LNCAP (cell line): ENCODE results near the gene MB.

Experiments
- TF ChIP-seq, protein P1 (sequence below): fragments of 450-650 bp; IDR thresholded peaks from 2 replicates; pipeline ENCODE4 v1.5.1; 2017; ENCODE audit warnings: mild to moderate bottlenecking

Gene MB

DNA sequence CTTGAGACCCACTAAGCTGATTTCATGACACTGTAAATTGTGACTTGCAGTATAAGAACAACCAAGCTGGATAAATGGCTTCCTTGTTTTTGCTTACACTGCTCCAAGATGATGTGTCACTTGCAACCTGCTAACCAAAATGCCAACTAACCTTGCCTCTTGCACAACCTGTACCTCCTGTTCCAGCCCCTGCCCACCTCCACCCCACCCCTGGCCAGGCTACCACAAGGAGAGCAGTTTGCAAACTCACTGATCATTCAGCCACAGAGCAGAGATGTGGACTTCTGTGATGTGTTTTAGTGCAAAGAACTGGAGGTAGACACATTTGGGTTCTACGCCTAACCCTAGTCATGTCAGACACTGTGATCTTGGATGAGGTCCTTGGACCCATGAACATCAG lies 26.9 kb upstream of the MB start:
- TF ChIP-seq, protein P1, sequence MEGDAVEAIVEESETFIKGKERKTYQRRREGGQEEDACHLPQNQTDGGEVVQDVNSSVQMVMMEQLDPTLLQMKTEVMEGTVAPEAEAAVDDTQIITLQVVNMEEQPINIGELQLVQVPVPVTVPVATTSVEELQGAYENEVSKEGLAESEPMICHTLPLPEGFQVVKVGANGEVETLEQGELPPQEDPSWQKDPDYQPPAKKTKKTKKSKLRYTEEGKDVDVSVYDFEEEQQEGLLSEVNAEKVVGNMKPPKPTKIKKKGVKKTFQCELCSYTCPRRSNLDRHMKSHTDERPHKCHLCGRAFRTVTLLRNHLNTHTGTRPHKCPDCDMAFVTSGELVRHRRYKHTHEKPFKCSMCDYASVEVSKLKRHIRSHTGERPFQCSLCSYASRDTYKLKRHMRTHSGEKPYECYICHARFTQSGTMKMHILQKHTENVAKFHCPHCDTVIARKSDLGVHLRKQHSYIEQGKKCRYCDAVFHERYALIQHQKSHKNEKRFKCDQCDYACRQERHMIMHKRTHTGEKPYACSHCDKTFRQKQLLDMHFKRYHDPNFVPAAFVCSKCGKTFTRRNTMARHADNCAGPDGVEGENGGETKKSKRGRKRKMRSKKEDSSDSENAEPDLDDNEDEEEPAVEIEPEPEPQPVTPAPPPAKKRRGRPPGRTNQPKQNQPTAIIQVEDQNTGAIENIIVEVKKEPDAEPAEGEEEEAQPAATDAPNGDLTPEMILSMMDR: no peak

DNA sequence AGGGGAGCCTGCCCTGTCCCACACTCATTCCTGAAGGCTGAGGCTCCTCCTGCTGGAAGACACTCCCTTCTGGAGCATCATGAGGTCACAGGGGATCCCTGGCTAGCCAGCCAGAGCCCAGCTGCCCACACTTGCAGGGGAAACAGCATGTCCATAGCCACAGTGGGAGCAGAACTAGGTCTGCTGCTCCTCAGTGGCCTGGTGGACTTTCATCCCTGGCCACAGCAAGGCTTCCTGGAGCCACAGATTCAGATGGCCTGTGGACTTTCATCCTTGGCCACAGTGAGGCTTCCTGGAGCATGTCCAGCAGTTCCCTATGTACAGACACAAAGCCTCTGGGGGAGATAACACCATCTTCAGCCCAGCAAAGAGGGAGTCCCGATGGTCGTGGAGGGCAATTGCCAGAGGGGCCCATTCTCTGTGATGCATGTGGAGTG lies 25.2 kb upstream of the MB start:
- TF ChIP-seq, protein P1: no peak

DNA sequence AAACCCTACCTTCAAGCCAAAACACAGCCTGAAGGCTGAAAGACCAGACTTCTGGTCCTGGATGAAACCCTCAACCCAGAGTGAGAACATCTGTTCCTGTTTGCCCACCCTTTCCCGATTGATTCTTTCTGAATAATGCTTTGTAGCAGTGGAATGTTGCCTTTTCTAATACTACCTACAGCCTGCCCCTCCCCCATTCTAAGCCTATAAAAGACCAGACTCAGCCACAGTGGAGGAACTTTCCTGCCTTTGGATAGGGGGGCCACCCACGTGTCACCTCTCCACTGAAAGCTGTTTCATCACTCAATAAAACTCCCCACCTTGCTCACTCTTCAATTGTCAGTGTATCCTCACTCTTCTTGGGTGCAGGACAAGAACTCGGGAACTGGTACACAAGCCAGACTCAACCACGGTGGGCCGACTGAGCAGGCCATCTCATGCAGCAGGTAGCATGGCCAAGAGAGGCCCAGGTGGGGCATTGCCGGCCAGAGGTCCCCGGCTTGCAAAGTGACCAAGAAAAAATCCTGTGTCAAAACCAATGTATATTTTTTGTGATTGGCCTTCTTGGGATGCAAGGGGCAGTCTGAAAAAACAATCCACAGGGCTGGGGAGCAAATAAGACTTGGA lies 24.5 kb upstream of the MB start:
- TF ChIP-seq, protein P1: no peak

DNA sequence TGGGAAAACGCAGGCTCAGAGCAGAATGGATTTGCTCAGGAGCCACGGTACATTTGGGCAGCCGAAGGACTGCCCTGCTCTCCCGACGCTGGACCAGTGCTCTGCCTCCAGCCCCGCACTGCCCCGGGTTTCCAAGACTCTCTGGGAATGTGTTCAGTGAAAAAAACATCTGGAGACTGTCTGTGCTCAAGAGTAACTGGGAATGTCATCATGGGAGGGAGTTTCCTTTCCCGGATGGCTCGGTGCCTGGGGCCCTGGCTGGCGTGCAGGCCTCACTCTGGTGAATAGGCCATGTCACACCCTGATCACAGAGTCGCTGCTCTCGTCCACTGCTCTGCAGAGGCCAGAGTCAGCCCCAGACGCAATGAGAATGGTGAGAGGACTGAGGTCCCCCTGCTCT lies 21.3 kb upstream of the MB start:
- TF ChIP-seq, protein P1: no peak

DNA sequence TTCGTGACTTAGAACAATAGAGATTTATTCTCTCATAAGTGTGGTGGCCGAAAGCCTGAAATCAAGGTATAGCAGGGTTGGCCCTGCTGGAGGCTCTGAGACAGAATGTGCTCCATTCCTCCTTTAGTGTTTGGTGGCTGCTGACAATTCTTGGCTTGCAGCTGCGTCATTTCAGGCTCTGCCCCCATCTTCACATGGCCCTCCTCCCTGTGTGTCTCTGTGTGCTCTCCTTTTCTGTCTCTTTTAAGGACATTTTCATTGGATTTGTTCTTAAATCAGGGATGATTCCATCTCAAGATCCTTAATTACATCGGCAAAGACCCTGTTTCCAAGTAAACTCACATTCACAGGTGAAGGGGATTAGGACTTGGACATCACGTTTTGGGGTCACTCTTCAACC lies 20.9 kb upstream of the MB start:
- TF ChIP-seq, protein P1: no peak

DNA sequence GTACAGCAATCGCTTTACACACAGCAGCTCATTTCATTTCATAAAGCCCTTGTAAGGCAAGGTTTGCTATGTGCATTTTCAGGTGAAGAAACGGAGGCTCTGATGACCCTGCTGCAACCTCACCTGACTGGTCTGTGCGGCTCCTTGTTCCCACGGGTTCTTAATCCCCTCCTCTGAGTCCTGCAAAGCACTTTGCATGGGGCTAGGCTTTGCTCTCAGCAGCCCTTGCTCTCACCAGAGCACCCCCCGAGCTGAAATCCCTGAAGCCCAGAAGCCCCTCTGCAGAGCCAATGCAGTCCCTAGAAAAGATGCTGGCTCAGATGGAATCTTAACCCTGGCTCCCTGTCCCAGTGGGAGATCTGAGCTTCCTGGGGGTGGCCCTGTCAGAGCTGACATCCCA lies 20.1 kb upstream of the MB start:
- TF ChIP-seq, protein P1: no peak

DNA sequence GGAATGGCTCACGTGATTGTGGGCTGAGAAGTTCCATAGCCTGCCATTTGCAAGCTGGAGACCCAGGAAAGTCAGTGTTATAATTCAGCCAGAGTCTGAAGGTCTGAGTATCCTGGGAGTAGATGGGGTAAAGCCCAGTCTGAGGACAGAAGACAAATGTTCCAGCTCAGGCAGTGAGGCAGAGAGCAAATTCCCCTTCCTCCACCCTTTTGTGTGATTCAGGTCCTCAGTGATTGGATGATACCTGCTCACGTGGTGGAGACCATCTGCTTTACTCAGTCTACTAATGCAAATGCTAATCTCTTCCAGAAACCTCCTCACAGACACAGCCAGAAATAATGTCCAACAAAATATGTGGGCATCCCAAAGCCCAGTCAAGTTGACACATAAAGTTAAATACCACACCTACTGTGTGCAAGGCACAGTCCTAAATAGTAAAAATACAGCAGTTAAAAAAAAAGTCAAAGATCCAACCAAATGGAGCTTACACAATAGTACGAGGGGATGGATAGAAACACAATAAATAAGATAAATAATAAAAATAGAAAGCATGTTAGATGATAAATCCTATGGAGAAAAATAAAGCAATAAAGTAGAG lies 17.9 kb upstream of the MB start:
- TF ChIP-seq, protein P1: no peak

DNA sequence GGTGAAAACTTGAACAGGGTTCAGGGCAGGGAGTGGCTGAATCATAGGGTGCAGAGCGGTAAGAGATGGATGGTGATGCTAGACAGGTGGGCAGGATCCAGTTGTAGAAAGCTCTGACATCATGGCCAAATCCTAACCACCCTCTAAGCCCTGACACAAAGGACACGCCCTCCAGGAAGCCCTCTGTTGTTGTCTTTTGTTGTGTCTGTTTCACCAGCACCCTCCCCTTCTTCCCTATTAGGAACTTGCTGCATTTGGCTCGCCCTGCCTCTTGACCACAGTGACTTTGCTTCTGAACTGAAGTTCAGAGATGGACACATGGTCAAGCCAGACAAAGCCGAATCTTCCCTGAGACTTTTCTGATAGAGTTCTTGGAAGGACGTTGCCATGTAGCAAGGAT lies 16.9 kb upstream of the MB start:
- TF ChIP-seq, protein P1: no peak
